ENCODE data around the gene WAPL.

The WAPL gene

DNA sequence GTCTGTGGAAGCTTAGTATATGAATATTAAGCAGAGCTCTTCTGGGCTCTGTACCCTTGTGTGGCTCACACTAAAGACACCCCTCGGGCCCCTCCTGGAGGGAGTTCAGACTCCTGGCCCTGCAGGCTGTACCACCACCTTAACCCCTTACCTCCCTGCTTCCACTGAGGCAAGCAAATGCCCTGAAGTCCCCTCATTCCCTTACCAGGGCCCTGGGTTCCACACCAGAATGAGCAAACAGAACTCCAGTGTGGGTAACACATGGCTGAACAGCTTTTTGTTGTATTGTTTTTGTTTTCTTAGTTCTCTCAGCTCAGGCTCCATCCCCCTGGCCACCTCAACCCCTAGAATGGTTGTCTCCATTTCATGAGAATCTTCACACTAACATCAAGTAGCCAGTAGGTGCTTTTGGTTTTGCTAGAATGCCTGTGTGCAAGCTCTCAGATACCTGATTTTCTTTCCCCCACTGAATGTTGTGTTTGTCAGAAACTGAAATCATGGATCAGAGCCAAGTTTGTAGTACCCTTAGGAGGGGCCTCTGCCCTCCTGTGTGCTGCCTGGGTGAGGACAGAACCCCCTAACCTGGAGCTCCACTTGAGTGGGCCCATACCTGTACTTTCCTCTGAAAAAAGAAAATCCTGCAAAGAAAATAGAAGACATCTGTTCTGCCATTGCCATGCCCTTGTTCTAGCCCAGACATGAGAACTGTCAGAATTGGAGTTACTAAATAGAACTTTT is 2.8 kb upstream of the WAPL start:
- no peak for DNase-seq (ENCODE audit: low read depth, low spot score)

DNA sequence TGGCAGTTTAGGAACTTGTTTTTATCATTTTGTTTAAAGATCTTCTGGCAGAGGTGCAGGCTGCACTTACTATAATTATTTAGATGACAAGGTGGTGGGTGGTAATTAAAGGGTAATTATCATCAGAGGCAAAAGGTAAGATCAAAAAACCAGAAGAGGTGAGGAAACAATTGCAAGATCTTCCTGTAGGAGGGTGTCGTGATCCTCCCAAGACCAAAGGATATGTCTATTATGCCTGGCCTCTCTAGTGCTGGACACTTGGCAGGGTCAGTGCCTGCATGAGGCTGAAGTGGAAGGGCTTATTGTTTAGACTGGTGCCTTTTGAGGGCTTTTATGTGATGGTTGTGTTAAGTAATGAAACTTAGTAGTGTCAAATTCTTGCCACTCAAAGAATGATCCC is 1.8 kb upstream of the WAPL start:
- no peak for DNase-seq (ENCODE audit: low read depth, low spot score)

DNA sequence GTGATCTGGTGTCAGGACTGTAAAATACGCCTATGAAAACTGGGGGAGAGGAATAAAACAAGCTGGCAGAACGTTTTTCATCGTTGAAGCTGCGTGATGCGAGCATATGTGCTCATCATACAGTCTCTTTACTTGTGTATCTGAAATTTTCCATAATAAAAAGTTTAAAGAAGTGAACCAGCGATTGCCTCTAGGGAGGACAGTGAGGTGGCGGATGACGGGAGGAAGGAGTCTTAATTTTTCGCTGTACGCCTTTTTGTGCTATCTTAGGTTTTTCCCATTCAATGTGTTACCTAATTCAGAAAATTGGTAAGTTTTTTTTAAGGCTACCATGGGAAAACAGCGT is 891 bp upstream of the WAPL start:
- no peak for DNase-seq (ENCODE audit: low read depth, low spot score)

DNA sequence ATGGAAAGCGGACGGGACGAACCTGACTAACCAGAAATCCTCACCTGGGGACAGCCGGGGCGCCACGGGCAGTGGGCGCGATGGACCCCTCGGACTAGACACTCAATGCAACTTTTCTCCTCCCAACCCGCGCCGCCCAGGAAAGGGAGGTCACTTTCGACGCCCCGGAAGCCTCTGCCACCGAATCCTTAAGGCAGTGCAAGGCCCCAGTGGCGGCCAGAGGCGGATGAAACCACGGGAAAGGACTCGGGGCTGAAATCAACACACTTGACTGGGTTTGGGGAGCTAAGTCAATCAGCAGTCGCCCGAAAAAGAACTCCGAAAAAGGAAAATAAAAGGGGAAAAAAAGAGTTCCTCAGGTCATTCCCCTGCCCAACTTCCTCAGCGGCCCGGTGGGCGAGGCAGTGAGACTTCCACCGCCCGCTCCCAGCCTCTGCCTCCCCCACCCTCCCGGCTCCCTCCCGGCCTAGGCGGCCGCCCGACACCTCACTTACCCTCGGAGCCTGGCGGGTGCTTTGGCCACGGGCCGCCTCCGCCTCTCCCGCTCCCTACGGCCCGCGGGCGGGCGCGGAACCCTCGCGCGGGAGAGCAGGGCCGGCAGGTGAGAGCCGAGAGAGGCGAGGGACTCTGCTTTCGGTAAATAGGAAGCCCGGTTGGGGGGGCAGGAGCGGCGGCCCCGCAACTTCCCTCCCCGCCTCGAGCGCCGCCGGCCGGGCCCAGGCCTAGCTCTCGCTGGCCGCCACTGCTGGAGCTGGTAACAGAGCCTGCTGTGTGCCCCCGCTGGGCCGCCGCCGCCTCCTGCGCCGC is 518 bp downstream of the WAPL start:
- DNase-seq (ENCODE audit: low read depth, low spot score) = peak; percentile 23

DNA sequence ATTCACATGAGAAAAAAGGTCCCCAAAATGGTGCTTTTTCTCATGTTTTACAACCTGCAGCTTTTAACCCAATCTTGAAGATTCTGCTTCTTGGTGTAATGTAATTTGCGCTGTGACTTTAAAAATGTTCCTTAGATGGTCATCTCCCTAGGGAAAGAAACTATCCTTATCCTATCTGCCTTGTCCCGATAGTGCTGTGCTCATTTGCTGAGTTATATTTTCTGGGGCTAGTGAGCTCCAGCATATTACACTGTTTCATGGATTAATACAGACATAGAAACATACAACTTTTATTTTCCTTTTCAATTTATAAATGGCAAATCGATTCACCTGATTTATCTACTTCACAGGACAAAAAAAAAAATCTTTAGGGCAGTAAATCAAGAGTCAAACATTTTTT is 2.8 kb downstream of the WAPL start:
- no peak for DNase-seq (ENCODE audit: low read depth, low spot score)

DNA sequence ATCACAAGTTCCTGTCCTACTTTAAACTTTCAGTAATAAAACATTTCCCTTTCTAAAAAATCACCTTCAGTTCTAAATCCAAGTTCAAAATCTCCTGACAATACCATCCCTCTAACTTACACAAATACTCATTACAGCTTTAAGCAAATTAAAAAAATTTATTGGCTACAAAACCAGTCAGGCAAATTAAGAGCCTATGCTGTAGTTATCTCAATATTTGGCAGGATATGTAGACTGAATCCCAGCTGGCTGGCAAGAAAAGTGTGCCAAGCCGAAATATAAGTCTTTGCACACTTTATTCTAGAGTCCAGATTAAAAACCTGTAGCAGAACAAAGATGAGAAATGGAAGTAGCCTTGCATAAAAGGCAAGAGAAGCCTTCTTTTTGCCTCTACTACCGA is 9.5 kb downstream of the WAPL start:
- no peak for DNase-seq (ENCODE audit: low read depth, low spot score)

DNA sequence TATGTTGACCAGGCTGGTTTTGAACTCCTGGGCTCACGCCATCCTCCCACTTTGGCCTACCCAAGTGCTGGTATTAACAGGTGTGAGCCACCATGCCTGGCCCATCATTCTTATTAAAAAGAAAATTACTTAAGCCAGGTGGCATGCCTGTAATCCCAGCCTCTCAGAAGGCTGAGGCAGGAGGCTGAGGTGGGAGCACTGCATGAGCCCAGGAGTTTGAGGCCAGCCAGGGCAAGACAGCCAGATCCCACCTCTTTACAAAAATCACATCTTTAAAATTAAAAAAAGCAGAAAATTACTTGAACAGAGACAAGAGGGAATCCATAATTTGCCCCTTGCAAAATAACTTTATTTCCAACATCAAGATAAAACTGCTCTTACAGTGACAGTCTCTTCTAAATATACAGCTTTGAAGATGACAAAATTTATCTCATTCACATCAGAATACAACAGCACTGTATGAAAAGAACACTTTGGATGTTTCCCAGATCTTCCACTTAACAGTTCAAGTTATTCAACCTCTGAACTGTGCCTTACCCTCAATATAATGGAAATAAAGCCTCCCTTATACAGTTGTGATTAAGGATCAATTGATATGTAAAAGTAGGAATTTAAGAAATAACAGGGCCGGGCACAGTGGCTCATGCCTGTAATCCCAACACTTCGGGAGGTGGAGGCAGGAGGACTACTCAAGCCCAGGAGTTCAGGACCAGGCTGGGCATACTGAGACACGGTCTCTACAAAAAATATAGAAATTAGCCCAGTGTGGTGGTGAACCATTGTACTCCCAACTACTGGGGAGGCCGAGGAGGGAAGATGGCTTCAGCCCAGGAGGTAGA is 10.3 kb downstream of the WAPL start:
- DNase-seq (ENCODE audit: low read depth, low spot score) = no peak

DNA sequence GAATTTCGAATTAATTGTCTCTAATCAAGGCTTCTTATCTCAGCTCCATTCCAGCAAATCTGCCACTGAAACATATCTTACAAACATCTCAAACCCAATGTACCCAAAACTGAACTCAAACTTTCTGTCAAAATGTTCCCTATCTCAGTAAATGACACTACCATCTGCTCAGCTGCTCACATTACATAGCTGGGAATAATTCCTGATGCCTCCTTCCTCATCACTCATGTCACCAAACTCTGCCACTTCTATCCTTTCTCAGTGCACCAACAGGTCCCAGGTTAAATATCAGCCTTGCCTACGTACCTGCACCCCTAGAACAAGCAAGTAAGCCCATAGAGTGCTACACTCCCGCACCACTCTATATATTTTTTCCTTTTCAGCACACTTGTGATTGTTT is 12.4 kb downstream of the WAPL start:
- no peak for DNase-seq (ENCODE audit: low read depth, low spot score)

DNA sequence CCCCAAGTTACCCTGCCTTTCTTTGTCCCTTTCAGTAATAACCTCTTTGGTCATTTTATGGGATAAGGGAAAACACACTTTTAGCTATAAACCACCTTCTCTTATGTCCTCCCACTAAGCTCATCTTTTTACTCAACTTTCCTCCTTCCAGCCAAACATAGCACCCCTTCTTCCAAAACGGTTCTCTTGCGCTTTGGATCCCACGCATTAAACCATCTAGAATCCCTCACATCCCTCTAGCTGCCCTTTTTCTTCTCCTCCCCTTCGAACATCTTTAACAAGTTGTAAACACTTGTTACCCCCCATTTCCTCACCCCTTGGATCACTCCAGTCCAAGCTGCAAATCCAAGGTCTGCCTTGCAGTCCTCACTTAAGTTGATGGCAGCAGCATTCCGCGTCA is 13.4 kb downstream of the WAPL start:
- no peak for DNase-seq (ENCODE audit: low read depth, low spot score)

DNA sequence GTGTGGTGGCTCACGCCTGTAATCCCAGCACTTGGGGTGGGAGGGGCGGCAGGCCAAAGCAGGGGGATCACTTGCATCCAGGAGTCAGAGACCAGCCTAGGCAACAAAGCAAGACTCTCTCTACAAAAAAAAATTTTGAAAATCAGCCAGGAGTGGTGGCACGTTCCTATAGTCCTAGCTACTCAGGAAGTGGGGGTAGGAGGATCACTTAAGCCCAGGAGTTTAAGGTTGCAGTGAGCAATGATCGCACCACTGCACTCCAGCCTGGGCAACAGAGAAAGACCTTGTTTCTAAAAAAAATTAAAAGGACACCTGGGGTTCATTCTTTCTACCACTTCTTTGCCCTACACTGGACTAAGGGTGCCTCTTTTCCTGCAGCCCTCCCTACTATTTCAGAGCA is 15.1 kb downstream of the WAPL start:
- no peak for DNase-seq (ENCODE audit: low read depth, low spot score)

DNA sequence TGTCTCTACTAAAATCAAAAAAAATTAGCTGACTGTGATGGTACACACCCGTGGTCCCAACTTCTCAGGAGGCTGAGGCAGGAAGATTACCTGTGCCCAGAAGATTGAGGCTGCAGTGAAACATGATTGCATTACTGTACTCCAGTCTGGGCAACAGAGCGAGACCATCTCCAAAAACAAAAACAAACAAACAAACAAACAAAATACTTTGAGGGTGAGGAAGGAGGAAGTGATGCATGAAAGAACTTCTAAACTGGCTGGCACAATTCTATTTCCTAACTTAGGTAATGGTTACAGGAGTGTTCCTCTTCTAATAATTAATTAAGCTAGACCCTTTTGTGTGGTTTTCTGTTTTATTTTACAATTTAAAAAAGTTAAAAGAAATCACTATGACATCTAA is 15.5 kb downstream of the WAPL start:
- no peak for DNase-seq (ENCODE audit: low read depth, low spot score)

DNA sequence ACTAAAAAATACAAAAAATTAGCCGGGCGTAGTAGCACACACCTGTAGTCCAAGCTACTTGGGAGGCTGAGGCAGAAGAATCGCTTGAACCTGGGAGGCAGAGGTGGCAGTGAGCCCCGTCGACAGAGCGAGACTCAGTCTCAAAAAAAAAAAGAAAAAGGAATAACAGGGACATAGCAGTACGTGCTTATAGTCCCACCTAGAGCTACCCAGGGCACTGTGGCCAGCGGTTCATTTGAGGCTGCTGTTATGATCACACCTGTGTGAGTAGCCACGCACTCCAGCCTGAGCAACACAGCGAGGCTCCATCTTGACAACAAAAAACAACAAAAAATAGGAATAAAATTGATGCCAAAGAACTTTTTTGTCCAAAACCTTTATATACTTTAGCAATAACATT is 17.1 kb downstream of the WAPL start:
- no peak for DNase-seq (ENCODE audit: low read depth, low spot score)

DNA sequence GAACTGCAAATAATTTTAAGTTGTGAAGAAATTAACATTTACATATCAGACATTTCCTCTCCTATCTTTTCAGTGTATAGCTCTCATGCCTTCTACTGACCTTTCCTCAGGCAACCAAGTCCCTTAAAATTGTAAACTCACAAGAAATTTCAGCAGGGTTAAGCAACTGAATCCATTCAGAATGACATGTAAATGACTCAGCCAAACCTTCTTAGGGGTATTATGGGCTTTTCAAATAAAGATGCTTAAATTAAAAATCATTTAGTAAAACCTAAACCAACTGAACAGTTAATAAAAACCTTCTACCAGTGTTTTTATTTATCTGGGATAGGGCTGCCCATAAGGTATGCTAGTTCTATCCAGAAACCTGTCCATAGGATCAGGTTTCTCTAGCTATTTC is 20.7 kb downstream of the WAPL start:
- DNase-seq (ENCODE audit: low read depth, low spot score) = no peak

DNA sequence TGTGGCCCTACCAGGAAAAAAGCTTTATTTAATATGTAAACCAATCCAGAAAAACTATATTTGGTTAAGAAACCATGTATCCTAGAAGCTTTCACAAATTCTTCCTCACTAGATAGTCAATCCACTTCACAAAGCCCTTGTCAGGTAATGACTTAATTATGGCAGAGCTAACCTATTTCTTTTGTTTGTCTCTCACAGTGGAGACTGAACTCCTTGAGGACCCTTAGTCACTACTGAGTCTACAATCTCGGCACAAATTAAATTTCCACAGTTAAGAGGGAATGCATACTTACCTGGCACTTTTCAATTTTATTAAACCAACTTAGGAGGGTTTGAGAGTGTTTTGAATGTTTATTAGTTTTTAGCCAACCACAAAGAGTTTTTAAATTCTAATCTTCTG is 23.0 kb downstream of the WAPL start:
- DNase-seq (ENCODE audit: low read depth, low spot score) = no peak

DNA sequence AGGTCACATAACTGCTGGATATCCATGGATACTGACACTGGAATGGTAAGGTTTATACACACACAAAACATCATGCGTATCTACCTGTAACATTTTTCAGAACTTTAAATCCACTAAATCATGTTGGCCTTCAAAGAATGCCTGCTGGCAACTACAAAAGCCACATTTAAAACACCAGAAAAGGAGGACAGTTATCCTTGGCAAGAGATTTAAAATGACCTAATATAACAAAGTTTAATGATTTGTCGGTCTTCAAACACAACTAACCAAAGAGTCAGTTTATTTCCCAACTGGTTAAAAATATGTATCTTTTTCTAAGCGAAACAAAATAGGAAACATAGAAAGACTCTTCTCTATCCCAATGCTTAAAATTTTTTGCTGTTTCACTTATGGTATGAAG is 24.0 kb downstream of the WAPL start:
- DNase-seq (ENCODE audit: low read depth, low spot score) = no peak

DNA sequence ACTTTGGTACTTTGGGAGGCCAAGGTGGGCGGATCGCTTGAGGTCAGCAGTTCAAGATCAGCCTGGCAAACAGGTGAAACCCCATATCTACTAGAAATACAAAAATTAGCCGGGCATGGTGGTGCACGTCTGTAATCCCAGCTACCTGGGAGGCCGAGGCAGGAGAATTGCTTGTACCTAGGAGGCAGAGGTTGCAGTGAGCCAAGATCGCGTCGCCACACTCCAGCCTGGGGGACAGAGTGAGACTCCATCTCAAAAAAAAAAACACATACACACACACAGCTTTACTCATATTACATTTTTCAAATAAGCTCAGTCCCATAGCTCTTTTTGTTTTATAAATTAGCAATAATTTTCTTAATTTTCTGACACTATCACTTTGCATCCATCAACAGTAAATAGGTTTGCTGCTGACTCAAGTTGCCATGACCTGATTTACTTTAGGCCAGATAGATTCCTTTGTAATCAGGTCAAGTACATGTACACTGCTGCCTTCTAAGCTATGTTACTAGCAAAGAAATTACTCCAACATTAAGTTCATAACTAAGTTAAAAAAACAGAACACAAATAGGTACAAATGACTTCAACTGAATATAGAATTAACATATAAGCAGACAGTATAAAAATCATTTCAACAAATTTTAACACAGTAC is 31.5 kb downstream of the WAPL start:
- no peak for DNase-seq (ENCODE audit: low read depth, low spot score)

DNA sequence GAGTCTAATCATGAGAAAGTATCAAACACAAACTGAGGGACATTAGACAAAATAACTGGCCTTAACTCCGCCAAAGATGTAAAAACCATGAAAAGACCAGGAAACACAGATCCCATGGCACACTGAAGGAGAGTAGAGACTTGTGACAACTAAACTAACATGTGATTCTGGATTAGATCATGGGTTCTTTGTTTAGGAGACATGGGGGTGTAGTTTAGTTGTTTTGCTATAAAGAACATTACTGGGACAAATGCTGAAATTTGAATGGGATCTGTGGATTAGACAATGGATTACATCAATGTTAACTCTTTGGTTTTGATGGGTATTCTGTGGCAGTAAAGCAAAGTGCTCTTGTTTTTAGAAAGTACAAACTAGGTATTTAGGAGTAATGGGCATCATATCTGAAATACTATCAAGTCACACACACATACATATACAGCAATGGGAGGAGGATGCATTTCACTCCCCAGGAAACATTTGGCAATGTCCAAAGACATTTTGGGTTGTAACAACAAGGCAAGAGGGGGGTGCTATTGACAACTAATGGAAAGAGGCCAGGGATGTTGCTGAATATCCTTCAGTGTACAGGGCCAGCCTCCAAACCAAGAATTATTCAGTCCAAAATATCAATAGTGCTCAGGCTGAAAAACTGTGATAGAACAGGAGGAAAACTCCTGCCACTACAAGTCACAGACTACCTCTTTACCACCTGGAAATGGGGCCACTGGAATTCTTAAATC is 32.4 kb downstream of the WAPL start:
- no peak for DNase-seq (ENCODE audit: low read depth, low spot score)

DNA sequence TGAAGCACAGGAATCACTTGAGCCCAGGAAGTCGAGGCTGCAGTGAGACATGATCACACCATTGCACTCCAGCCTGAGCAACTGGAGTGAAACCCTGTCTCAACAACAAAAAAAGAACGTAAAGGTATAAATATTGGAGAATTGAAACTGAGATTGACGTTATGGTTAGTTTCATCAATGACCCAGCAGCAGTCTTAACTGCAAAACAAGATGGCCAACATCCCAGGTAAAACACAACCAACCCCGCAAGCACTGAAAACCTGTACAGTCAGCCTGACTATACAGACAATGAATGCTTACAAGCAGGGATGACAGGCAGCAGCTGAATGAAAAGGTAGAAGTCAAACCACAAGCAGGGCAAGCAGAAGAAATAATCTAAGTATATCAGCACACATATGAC is 34.7 kb downstream of the WAPL start:
- no peak for DNase-seq (ENCODE audit: low read depth, low spot score)

DNA sequence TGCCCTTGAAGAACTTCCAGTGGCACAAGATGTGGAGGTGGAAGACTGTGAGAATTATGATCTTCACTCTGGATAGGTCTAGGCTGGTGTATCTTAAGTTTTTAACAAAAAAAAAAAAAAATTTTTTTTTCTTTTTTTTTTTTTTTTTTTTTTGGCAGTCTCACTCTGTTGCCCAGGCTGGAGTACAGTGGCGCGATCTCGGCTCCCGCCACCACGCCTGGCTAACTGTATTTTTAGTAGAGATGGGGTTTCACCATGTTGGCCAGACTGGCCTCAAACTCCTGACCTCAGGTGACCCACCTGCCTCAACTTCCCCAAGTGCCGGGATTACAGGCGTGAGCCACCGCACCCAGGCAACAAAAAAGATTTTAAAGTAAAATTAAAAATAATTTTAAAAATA is 37.9 kb downstream of the WAPL start:
- no peak for DNase-seq (ENCODE audit: low read depth, low spot score)

DNA sequence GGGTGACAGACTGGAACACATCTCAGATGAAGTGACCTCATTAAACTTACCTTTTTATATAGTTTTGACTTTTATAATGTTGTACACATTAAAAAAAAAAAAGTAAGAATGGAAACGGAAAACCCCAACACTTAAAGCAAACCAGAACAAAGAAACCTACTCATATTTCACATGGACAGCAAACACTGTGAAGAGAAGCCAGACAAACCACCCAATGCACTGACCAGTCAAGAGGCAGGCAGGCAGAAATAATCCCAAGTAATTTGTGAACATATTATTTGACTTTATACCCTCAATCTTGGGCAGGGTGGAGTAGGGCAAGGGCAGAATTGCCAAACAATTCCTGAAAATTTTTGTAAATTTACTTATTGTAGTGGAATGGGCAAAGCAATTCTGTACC is 39.8 kb downstream of the WAPL start:
- DNase-seq (ENCODE audit: low read depth, low spot score) = no peak

DNA sequence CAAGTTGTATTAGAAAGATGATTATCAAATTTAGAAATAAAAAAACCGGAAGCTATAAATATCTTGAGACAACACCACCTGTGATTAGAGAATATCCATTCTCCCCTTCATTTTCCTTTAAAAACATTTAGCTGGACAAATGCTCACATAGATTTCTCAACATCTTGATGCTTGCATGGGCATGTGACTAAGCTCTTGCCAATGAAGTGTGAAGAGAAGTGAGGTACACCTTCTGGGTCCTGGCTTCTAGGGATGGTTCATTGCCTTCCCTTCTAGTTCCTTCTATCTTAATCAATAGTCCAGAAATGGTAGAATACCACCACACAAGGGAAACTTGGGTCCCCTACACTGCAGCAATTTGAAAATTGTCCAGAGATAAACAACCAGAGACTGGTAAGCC is 41.0 kb downstream of the WAPL start:
- DNase-seq (ENCODE audit: low read depth, low spot score) = no peak
